ENCODE measurements around the gene PALM. TPM values are rescaled to one million over a fixed set of nuclear protein-coding genes. Genes with fewer than 3 reads are reported as not detected.
"Not testable (repeated sequence)": the region's sequence is repeated elsewhere in the genome, so short reads cannot be mapped to it uniquely, and the experiment has no call there.

PALM gene
- total RNA-seq, 2 experiments from 2014 or later: 0.84 to 1.0 TPM

- H3K27ac Mint-ChIP-seq; H3K9me3 Mint-ChIP-seq; H3K36me3 Mint-ChIP-seq (ENCODE audit: low read depth); DNase-seq; intact Hi-C loops (cut with micrococcal nuclease); H3K4me3 Mint-ChIP-seq: not testable (repeated sequence)
- CTCF ChIA-PET: interaction anchor here (1.6 kb wide), 1 partner anchor 41 kb away, joined by 3 read pairs; no protein-coding TSS in a partner anchor
- H3K27me3 Mint-ChIP-seq (ENCODE audit: low read depth): peaks cover 25% of the 10 kb centered on the region
- peaks cover 13% of the 10 kb centered on the region for H3K4me1 Mint-ChIP-seq (ENCODE audit: low read depth)
These were observed 8.8 kb upstream of the PALM start for GRCh38 chr19:699885-700284.

GRCh38 chr19:702847-703246 lies 5.9 kb upstream of the PALM start:
- intact Hi-C loops (cut with micrococcal nuclease): loop anchor here (1.0 kb wide), 1 partner anchor 23 kb away; no protein-coding TSS in a partner anchor
- H3K4me3 Mint-ChIP-seq; H3K9me3 Mint-ChIP-seq; DNase-seq; H3K36me3 Mint-ChIP-seq (ENCODE audit: low read depth); CTCF ChIA-PET; H3K27ac Mint-ChIP-seq: not testable (repeated sequence)
- H3K27me3 Mint-ChIP-seq (ENCODE audit: low read depth): peaks cover 23% of the 10 kb centered on the region
- peaks cover 13% of the 10 kb centered on the region for H3K4me1 Mint-ChIP-seq (ENCODE audit: low read depth)

- H3K27ac Mint-ChIP-seq: no peak overlapping the region
- H3K36me3 Mint-ChIP-seq (ENCODE audit: low read depth): no peaks in the 10 kb centered on the region
- peaks cover 13% of the 10 kb centered on the region for H3K4me1 Mint-ChIP-seq (ENCODE audit: low read depth)
- peak overlapping the region; percentile 4 for H3K4me3 Mint-ChIP-seq
- CTCF ChIA-PET: interaction anchor here (0.7 kb wide), 1 partner anchor 52 kb away, joined by 3 read pairs; no protein-coding TSS in a partner anchor
- DNase-seq: no peak
- peaks cover 27% of the 10 kb centered on the region for H3K27me3 Mint-ChIP-seq (ENCODE audit: low read depth)
- H3K9me3 Mint-ChIP-seq: no peaks in the 10 kb centered on the region
- intact Hi-C loops (cut with micrococcal nuclease): loop anchor here (1.0 kb wide), 1 partner anchor 23 kb away; no protein-coding TSS in a partner anchor
These were observed 5.4 kb upstream of the PALM start for GRCh38 chr19:703329-703650.

GRCh38 chr19:703651-704446 lies 4.9 kb upstream of the PALM start:
- H3K4me1 Mint-ChIP-seq (ENCODE audit: low read depth): peaks cover 13% of the 10 kb centered on the region
- H3K4me3 Mint-ChIP-seq: peak overlapping the region; percentile 4
- H3K27me3 Mint-ChIP-seq (ENCODE audit: low read depth): peaks cover 24% of the 10 kb centered on the region
- no peaks in the 10 kb centered on the region for H3K9me3 Mint-ChIP-seq
- peak; percentile 68 for DNase-seq
- H3K27ac Mint-ChIP-seq: no peak overlapping the region
- intact Hi-C loops (cut with micrococcal nuclease): loop anchor here (1.0 kb wide), 1 partner anchor 24 kb away; no protein-coding TSS in a partner anchor
- CTCF ChIA-PET: interaction anchor here (0.7 kb wide), 1 partner anchor 52 kb away, joined by 3 read pairs; no protein-coding TSS in a partner anchor
- no peaks in the 10 kb centered on the region for H3K36me3 Mint-ChIP-seq (ENCODE audit: low read depth)

GRCh38 chr19:704447-704741 lies 4.3 kb upstream of the PALM start:
- peaks cover 13% of the 10 kb centered on the region for H3K4me1 Mint-ChIP-seq (ENCODE audit: low read depth)
- H3K36me3 Mint-ChIP-seq (ENCODE audit: low read depth): no peaks in the 10 kb centered on the region
- no peak for DNase-seq
- intact Hi-C loops (cut with micrococcal nuclease): no loop called here
- no peaks in the 10 kb centered on the region for H3K9me3 Mint-ChIP-seq
- peaks cover 22% of the 10 kb centered on the region for H3K27me3 Mint-ChIP-seq (ENCODE audit: low read depth)
- H3K27ac Mint-ChIP-seq: no peak overlapping the region
- CTCF ChIA-PET: no interaction called here
- no peak overlapping the region for H3K4me3 Mint-ChIP-seq

GRCh38 chr19:709196-709964 lies 645 bp downstream of the PALM start:
- Mint-ChIP-seq H3K27ac (no peak overlapping the region), H3K27me3 (ENCODE audit: low read depth) (peaks cover 22% of the 10 kb centered on the region)
- intact Hi-C loops (cut with micrococcal nuclease): no loop called here

GRCh38 chr19:709965-710571 lies 1.3 kb downstream of the PALM start:
- H3K4me3 Mint-ChIP-seq: no peak overlapping the region
- CTCF ChIA-PET: no interaction called here
- no peaks in the 10 kb centered on the region for H3K36me3 Mint-ChIP-seq (ENCODE audit: low read depth)
- H3K4me1 Mint-ChIP-seq (ENCODE audit: low read depth): no peaks in the 10 kb centered on the region
- peaks cover 22% of the 10 kb centered on the region for H3K27me3 Mint-ChIP-seq (ENCODE audit: low read depth)
- no peak overlapping the region for H3K27ac Mint-ChIP-seq
- H3K9me3 Mint-ChIP-seq: peaks cover under 1% of the 10 kb centered on the region
- DNase-seq: no peak
- intact Hi-C loops (cut with micrococcal nuclease): no loop called here

More at GRCh38 chr19:709196-709964, 645 bp downstream of the PALM start:
- no peaks in the 10 kb centered on the region for H3K36me3 Mint-ChIP-seq (ENCODE audit: low read depth)
- no peak for DNase-seq
- H3K4me1 Mint-ChIP-seq (ENCODE audit: low read depth): peaks cover 2% of the 10 kb centered on the region
- CTCF ChIA-PET: no interaction called here
- H3K4me3 Mint-ChIP-seq: no peak overlapping the region
- no peaks in the 10 kb centered on the region for H3K9me3 Mint-ChIP-seq

- Mint-ChIP-seq H3K27me3 (ENCODE audit: low read depth) (peaks cover 22% of the 10 kb centered on the region), H3K4me3 (no peak overlapping the region)
These were observed 2.0 kb downstream of the PALM start for GRCh38 chr19:710767-711166.

GRCh38 chr19:711254-711653 lies 2.5 kb downstream of the PALM start:
- intact Hi-C loops (cut with micrococcal nuclease): no loop called here
- H3K36me3 Mint-ChIP-seq (ENCODE audit: low read depth): no peaks in the 10 kb centered on the region
- DNase-seq: no peak
- peaks cover 9% of the 10 kb centered on the region for H3K9me3 Mint-ChIP-seq
- H3K27me3 Mint-ChIP-seq (ENCODE audit: low read depth): peaks cover 22% of the 10 kb centered on the region
- CTCF ChIA-PET: no interaction called here
- no peaks in the 10 kb centered on the region for H3K4me1 Mint-ChIP-seq (ENCODE audit: low read depth)
- no peak overlapping the region for H3K27ac Mint-ChIP-seq
- H3K4me3 Mint-ChIP-seq: no peak overlapping the region

More at GRCh38 chr19:710767-711166, 2.0 kb downstream of the PALM start:
- Mint-ChIP-seq H3K4me1 (ENCODE audit: low read depth) (no peaks in the 10 kb centered on the region), H3K9me3 (peaks cover 7% of the 10 kb centered on the region), H3K27ac (no peak overlapping the region), H3K36me3 (ENCODE audit: low read depth) (no peaks in the 10 kb centered on the region)
- intact Hi-C loops (cut with micrococcal nuclease): no loop called here
- DNase-seq: no peak
- CTCF ChIA-PET: no interaction called here

GRCh38 chr19:715347-715746 lies 6.6 kb downstream of the PALM start:
- intact Hi-C loops (cut with micrococcal nuclease): no loop called here
- CTCF ChIA-PET: no interaction called here

GRCh38 chr19:718251-718951 lies 9.7 kb downstream of the PALM start:
- no peak for DNase-seq
- peaks cover 9% of the 10 kb centered on the region for H3K9me3 Mint-ChIP-seq
- H3K4me3 Mint-ChIP-seq: no peak overlapping the region
- CTCF ChIA-PET: no interaction called here
- no peak overlapping the region for H3K27ac Mint-ChIP-seq
- no peaks in the 10 kb centered on the region for H3K4me1 Mint-ChIP-seq (ENCODE audit: low read depth)
- H3K36me3 Mint-ChIP-seq (ENCODE audit: low read depth): no peaks in the 10 kb centered on the region
- H3K27me3 Mint-ChIP-seq (ENCODE audit: low read depth): peaks cover 23% of the 10 kb centered on the region
- intact Hi-C loops (cut with micrococcal nuclease): no loop called here

More at GRCh38 chr19:715347-715746, 6.6 kb downstream of the PALM start:
- H3K36me3 Mint-ChIP-seq (ENCODE audit: low read depth): no peaks in the 10 kb centered on the region
- no peak for DNase-seq
- H3K27me3 Mint-ChIP-seq (ENCODE audit: low read depth): peaks cover 28% of the 10 kb centered on the region
- H3K4me1 Mint-ChIP-seq (ENCODE audit: low read depth): no peaks in the 10 kb centered on the region
- no peak overlapping the region for H3K27ac Mint-ChIP-seq
- no peak overlapping the region for H3K4me3 Mint-ChIP-seq
- H3K9me3 Mint-ChIP-seq: peaks cover 9% of the 10 kb centered on the region

- no peak for DNase-seq
- CTCF ChIA-PET: no interaction called here
- H3K4me1 Mint-ChIP-seq (ENCODE audit: low read depth): no peaks in the 10 kb centered on the region
- intact Hi-C loops (cut with micrococcal nuclease): no loop called here
- H3K27ac Mint-ChIP-seq: no peak overlapping the region
- no peak overlapping the region for H3K4me3 Mint-ChIP-seq
- peaks cover 9% of the 10 kb centered on the region for H3K9me3 Mint-ChIP-seq
- no peaks in the 10 kb centered on the region for H3K36me3 Mint-ChIP-seq (ENCODE audit: low read depth)
- H3K27me3 Mint-ChIP-seq (ENCODE audit: low read depth): peaks cover 23% of the 10 kb centered on the region
These were observed 10.3 kb downstream of the PALM start for GRCh38 chr19:718991-719512.

Data from activated naive CD4-positive, alpha-beta T cell treated with anti-CD3 and anti-CD28 coated beads for 36 hours (primary cell).